AG04449 (cell line): ENCODE measurements around the gene FMO1.
"Not testable (repeated sequence)": the region's sequence is repeated elsewhere in the genome, so short reads cannot be mapped to it uniquely, and the experiment has no call there.

Source experiments
- CTCF ChIA-PET: fragments of 350-600 bp; formaldehyde crosslinking; extraction: SDS; loops from one replicate; lab custom pipeline; 2021; ENCODE audit warnings: antibody characterized with exemption; lab: Yijun Ruan, JAX
- POLR2A ChIA-PET: fragments of 400-600, 350-600 bp; formaldehyde crosslinking; extraction: SDS; loops from one replicate; lab custom pipeline; 2020; ENCODE audit warnings: antibody characterized with exemption, inconsistent platforms; lab: Yijun Ruan, JAX
- DNase-seq: peaks from one replicate; pipeline ENCODE4 v3.0.0-alpha.2; 2010; ENCODE audit warnings: low read depth, low spot score
- H3K4me3 ChIP-seq: 2 replicates; pipeline ENCODE4 v1.5.1; 2011; ENCODE audit warnings: low read depth, mild to moderate bottlenecking, control low read depth, low read length
- CTCF ChIP-seq: IDR thresholded peaks from one replicate; pipeline ENCODE4 v1.5.1; 2011; ENCODE audit warnings: mild to moderate bottlenecking, moderate library complexity, low read length, control low read depth, inconsistent platforms; ENCODE audit not compliant: insufficient read depth; ENCODE audit errors: missing control alignments

The FMO1 gene

GRCh38 chr1:171279234-171279633 lies 30.9 kb downstream of the FMO1 start:
- DNase-seq = no peak
- TF ChIP-seq CTCF = no peak
- POLR2A ChIA-PET = no interaction called here
- H3K4me3 ChIP-seq = no peak overlapping the region
- CTCF ChIA-PET = no interaction called here

GRCh38 chr1:171279678-171280077 lies 31.4 kb downstream of the FMO1 start:
- no peak for TF ChIP-seq CTCF
- CTCF ChIA-PET = no interaction called here
- POLR2A ChIA-PET = no interaction called here
- H3K4me3 ChIP-seq = no peak overlapping the region
- DNase-seq = no peak

GRCh38 chr1:171280599-171280998 lies 32.3 kb downstream of the FMO1 start:
- CTCF ChIA-PET = no interaction called here
- DNase-seq = no peak
- no peak for TF ChIP-seq CTCF
- POLR2A ChIA-PET = no interaction called here
- no peak overlapping the region for H3K4me3 ChIP-seq

GRCh38 chr1:171286032-171286705 lies 37.9 kb downstream of the FMO1 start:
- TF ChIP-seq CTCF = no peak
- H3K4me3 ChIP-seq = no peak overlapping the region
- no peak for DNase-seq
- POLR2A ChIA-PET = no interaction called here
- CTCF ChIA-PET = no interaction called here

GRCh38 chr1:171290621-171291020 lies 42.3 kb downstream of the FMO1 start:
- ChIA-PET POLR2A (no interaction called here), CTCF (no interaction called here)
- no peak for TF ChIP-seq CTCF
- no peak overlapping the region for H3K4me3 ChIP-seq
- DNase-seq = no peak

GRCh38 chr1:171292799-171293198 lies 44.5 kb downstream of the FMO1 start:
- ChIA-PET CTCF (no interaction called here), POLR2A (no interaction called here)
- no peak overlapping the region for H3K4me3 ChIP-seq
- DNase-seq = peak; percentile 9
- no peak for TF ChIP-seq CTCF

GRCh38 chr1:171295383-171295782 lies 47.1 kb downstream of the FMO1 start:
- H3K4me3 ChIP-seq, POLR2A ChIA-PET, DNase-seq: not testable (repeated sequence)
- CTCF ChIA-PET = interaction anchor here (1.0 to 1.8 kb wide), 3 partner anchors 18 to 179 kb away, joined by 3 to 7 read pairs (median 3); partner anchors contain the start of gene FMO4
